Loucy (cell line): ENCODE measurements around the gene GNAO1.

Experiments
- H2AFZ ChIP-seq: fragments of 200-600 bp; sonication (generic); 2 replicates; pipeline ENCODE4 v1.6.0; 2016; ENCODE audit warnings: antibody characterized with exemption, mild to moderate bottlenecking, low read length, moderate library complexity
- H3F3A ChIP-seq: fragments of 200-600 bp; 2 replicates; pipeline ENCODE4 v1.6.0; 2016; ENCODE audit warnings: antibody characterized with exemption, low read depth, mild to moderate bottlenecking
- H3K27me3 ChIP-seq: fragments of 200-600 bp; sonication (generic); 2 replicates; pipeline ENCODE4 v1.6.1; 2014; ENCODE audit warnings: low read length, mild to moderate bottlenecking; ENCODE audit not compliant: insufficient read depth, poor library complexity, severe bottlenecking
- H3K36me3 ChIP-seq: fragments of 200-600 bp; sonication (generic); 2 replicates; pipeline ENCODE4 v1.6.1; 2016; ENCODE audit warnings: low read length; ENCODE audit not compliant: insufficient read depth
- H3K4me1 ChIP-seq: fragments of 200-600 bp; sonication (generic); 2 replicates; pipeline ENCODE4 v1.5.1; 2014; ENCODE audit warnings: low read length, mild to moderate bottlenecking; ENCODE audit not compliant: insufficient read depth, poor library complexity, severe bottlenecking
- H3K4me2 ChIP-seq: fragments of 200-600 bp; sonication (generic); 2 replicates; pipeline ENCODE4 v1.6.0; 2014; ENCODE audit warnings: antibody characterized with exemption, low read length, low read depth, mild to moderate bottlenecking; ENCODE audit not compliant: poor library complexity, severe bottlenecking
- H3K4me3 ChIP-seq: fragments of 200-600 bp; sonication (generic); 2 replicates; pipeline ENCODE4 v1.5.1; 2014; ENCODE audit warnings: low read length, mild to moderate bottlenecking, mixed read lengths; ENCODE audit not compliant: poor library complexity, severe bottlenecking
- H3K79me2 ChIP-seq: fragments of 200-600 bp; sonication (generic); 2 replicates; pipeline ENCODE4 v1.6.1; 2014; ENCODE audit warnings: low read length; ENCODE audit not compliant: insufficient read depth
- H3K9ac ChIP-seq: fragments of 200-600 bp; sonication (generic); 2 replicates; pipeline ENCODE4 v1.6.0; 2014; ENCODE audit warnings: mild to moderate bottlenecking, low read depth, low read length, moderate library complexity; ENCODE audit not compliant: poor library complexity, severe bottlenecking
- H3K9me2 ChIP-seq: fragments of 200-600 bp; sonication (generic); replicated peaks from 2 replicates; pipeline ENCODE4 v1.6.1; 2016; ENCODE audit warnings: low read depth, low read length, mixed read lengths
- H3K9me3 ChIP-seq: fragments of 200-600 bp; sonication (generic); 2 replicates; pipeline ENCODE4 v1.6.1; 2014; ENCODE audit warnings: mild to moderate bottlenecking, antibody characterized with exemption, low read length, low read depth; ENCODE audit not compliant: insufficient read depth
- H4K20me1 ChIP-seq: fragments of 200-600 bp; sonication (generic); 2 replicates; pipeline ENCODE4 v1.6.0; 2014; ENCODE audit warnings: antibody characterized with exemption, low read length, mild to moderate bottlenecking; ENCODE audit not compliant: insufficient read depth, poor library complexity, severe bottlenecking
- EZH2phosphoT487 ChIP-seq: fragments of 200-600 bp; IDR thresholded peaks from 2 replicates; pipeline ENCODE4 v1.6.1; 2018; ENCODE audit warnings: antibody characterized with exemption, mild to moderate bottlenecking, moderate library complexity, borderline replicate concordance
- TF ChIP-seq, protein P1 (sequence below): fragments of 200-600 bp; sonication (generic); conservative IDR thresholded peaks from 2 replicates; pipeline ENCODE4 v1.5.1; 2014; ENCODE audit warnings: mild to moderate bottlenecking, antibody characterized with exemption, low read length

The GNAO1 gene

GRCh38 chr16:56212144-56212543 lies 20.9 kb downstream of the GNAO1 start:
- Histone ChIP-seq H3K4me2 (no peak overlapping the region), H3K27me3 (no peaks in the 10 kb centered on the region), H3K9me2 (no peaks in the 10 kb centered on the region), H3K4me3 (no peak overlapping the region), H3K4me1 (no peaks in the 10 kb centered on the region), H3F3A (no peaks in the 10 kb centered on the region), H3K79me2 (no peaks in the 10 kb centered on the region), H3K36me3 (no peaks in the 10 kb centered on the region), H4K20me1 (no peaks in the 10 kb centered on the region), H3K9ac (no peak overlapping the region), H2AFZ (0 out of 2 replicates have a peak overlapping the region, but pooled peaks have one; percentile 57), H3K9me3 (no peaks in the 10 kb centered on the region)
- no peak for TF ChIP-seq EZH2phosphoT487

DNA sequence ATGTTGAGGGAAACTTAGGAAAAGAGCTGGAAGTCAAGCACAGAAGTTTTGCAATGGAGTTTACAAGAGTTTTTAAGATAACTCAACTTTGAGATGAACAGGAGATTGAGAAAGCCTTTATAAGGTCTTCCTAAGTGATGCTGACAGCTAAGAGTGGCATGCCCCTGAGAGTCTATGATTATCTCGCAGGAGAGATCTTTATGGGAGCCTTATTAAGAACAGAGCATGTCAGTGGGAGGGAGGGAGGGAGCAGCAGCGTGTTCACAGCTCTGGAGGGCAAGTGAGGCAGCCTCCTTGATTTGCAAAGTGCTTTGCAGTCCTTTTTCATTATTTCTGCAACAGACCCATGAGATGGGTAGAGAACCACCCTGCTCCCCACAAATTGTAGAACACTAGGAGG lies 30.7 kb downstream of the GNAO1 start:
- Histone ChIP-seq H3K4me3 (no peak overlapping the region), H3F3A (no peaks in the 10 kb centered on the region), H3K9me2 (no peaks in the 10 kb centered on the region), H3K79me2 (no peaks in the 10 kb centered on the region), H3K36me3 (no peaks in the 10 kb centered on the region), H3K4me1 (peaks cover 9% of the 10 kb centered on the region), H4K20me1 (no peaks in the 10 kb centered on the region), H3K4me2 (no peak overlapping the region), H3K9ac (no peak overlapping the region), H3K27me3 (no peaks in the 10 kb centered on the region), H3K9me3 (no peaks in the 10 kb centered on the region), H2AFZ (no peak overlapping the region)
- no peak for TF ChIP-seq EZH2phosphoT487
- TF ChIP-seq, protein P1, sequence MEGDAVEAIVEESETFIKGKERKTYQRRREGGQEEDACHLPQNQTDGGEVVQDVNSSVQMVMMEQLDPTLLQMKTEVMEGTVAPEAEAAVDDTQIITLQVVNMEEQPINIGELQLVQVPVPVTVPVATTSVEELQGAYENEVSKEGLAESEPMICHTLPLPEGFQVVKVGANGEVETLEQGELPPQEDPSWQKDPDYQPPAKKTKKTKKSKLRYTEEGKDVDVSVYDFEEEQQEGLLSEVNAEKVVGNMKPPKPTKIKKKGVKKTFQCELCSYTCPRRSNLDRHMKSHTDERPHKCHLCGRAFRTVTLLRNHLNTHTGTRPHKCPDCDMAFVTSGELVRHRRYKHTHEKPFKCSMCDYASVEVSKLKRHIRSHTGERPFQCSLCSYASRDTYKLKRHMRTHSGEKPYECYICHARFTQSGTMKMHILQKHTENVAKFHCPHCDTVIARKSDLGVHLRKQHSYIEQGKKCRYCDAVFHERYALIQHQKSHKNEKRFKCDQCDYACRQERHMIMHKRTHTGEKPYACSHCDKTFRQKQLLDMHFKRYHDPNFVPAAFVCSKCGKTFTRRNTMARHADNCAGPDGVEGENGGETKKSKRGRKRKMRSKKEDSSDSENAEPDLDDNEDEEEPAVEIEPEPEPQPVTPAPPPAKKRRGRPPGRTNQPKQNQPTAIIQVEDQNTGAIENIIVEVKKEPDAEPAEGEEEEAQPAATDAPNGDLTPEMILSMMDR = no peak

- Histone ChIP-seq H3K9ac (no peak overlapping the region), H3K4me3 (no peak overlapping the region), H2AFZ (no peak overlapping the region), H3K79me2 (no peaks in the 10 kb centered on the region), H3K4me2 (no peak overlapping the region), H3K36me3 (no peaks in the 10 kb centered on the region), H3K27me3 (no peaks in the 10 kb centered on the region), H3F3A (no peaks in the 10 kb centered on the region), H3K9me2 (no peaks in the 10 kb centered on the region), H3K4me1 (peaks cover 12% of the 10 kb centered on the region), H3K9me3 (no peaks in the 10 kb centered on the region), H4K20me1 (no peaks in the 10 kb centered on the region)
- TF ChIP-seq, protein P1 = no peak
- no peak for TF ChIP-seq EZH2phosphoT487
These were observed 31.2 kb downstream of the GNAO1 start for GRCh38 chr16:56222474-56222997.

GRCh38 chr16:56225017-56225742 lies 33.9 kb downstream of the GNAO1 start:
- no peaks in the 10 kb centered on the region for H3F3A ChIP-seq
- H4K20me1 ChIP-seq = no peaks in the 10 kb centered on the region
- no peak overlapping the region for H3K4me3 ChIP-seq
- no peak overlapping the region for H3K4me2 ChIP-seq
- H3K9ac ChIP-seq = no peak overlapping the region
- no peaks in the 10 kb centered on the region for H3K9me2 ChIP-seq
- H3K79me2 ChIP-seq = no peaks in the 10 kb centered on the region
- no peak for TF ChIP-seq EZH2phosphoT487
- TF ChIP-seq, protein P1 = no peak
- peaks cover 12% of the 10 kb centered on the region for H3K4me1 ChIP-seq
- no peaks in the 10 kb centered on the region for H3K27me3 ChIP-seq
- H3K36me3 ChIP-seq = no peaks in the 10 kb centered on the region
- no peak overlapping the region for H2AFZ ChIP-seq
- H3K9me3 ChIP-seq = no peaks in the 10 kb centered on the region
